SK-N-SH (cell line): ENCODE results near the gene GPR17. TPM values are rescaled to one million over a fixed set of nuclear protein-coding genes. Genes with fewer than 3 reads are reported as not detected.

Experiments used
- CTCF ChIA-PET: fragments of 300-600, 350-600 bp; formaldehyde crosslinking; extraction: SDS; loops from one replicate; lab custom pipeline; 2021; lab: Yijun Ruan, JAX
- POLR2A ChIA-PET: fragments of 350-600 bp; sonication (Branson Sonifier 250); formaldehyde crosslinking; extraction: SDS; loops from one replicate; lab custom pipeline; 2020; ENCODE audit warnings: antibody characterized with exemption, inconsistent platforms; lab: Yijun Ruan, JAX
- DNase-seq: peaks from one replicate; pipeline ENCODE4 v3.0.0; 2012
- H2AFZ ChIP-seq: fragments of 200-600 bp; sonication (generic); 2 replicates; pipeline ENCODE4 v1.8.1; 2016; ENCODE audit warnings: antibody characterized with exemption, mild to moderate bottlenecking, low read depth
- H3F3A ChIP-seq: fragments of 200-600 bp; sonication (generic); replicated peaks from 2 replicates; pipeline ENCODE3; 2016; ENCODE audit warnings: antibody characterized with exemption, mild to moderate bottlenecking; ENCODE audit not compliant: insufficient read depth
- H3K27ac ChIP-seq, 2 experiments: fragments of 200-500 bp in 1 of 2; fragments of 200-600 bp in 1 of 2; sonication (Bioruptor generic) in 1 of 2; sonication (generic), shearing (Covaris generic) in 1 of 2; 2 replicates each; pipeline versions ENCODE4 v1.5.1 to v1.6.1; 2014 to 2016; ENCODE audit warnings: low read depth in 2 of 2, inconsistent platforms in 1 of 2, low read length in 1 of 2, mild to moderate bottlenecking in 1 of 2, mixed read lengths in 1 of 2
- H3K27me3 ChIP-seq: fragments of 200-600 bp; sonication (generic), shearing (Covaris generic); 2 replicates; pipeline ENCODE4 v1.6.1; 2016; ENCODE audit warnings: mixed run types; ENCODE audit not compliant: insufficient read depth
- H3K36me3 ChIP-seq, 2 experiments: fragments of 200-500 bp in 1 of 2; fragments of 200-600 bp in 1 of 2; sonication (Bioruptor generic) in 1 of 2; sonication (generic) in 1 of 2; replicated peaks in 1 of 2; 2 replicates each; pipeline versions ENCODE3 to v1.5.1; 2014 to 2016; ENCODE audit warnings: low read length in 1 of 2, mild to moderate bottlenecking in 1 of 2; ENCODE audit not compliant: insufficient read depth in 2 of 2, control insufficient read depth in 1 of 2
- H3K4me1 ChIP-seq, 2 experiments: fragments of 200-500 bp in 1 of 2; fragments of 200-600 bp in 1 of 2; sonication (Bioruptor generic) in 1 of 2; sonication (generic), shearing (Covaris generic) in 1 of 2; 2 replicates each; pipeline versions ENCODE4 v1.5.1 to v1.6.1; 2014 to 2016; ENCODE audit warnings: low read depth in 1 of 2, low read length in 1 of 2, mixed run types in 1 of 2; ENCODE audit not compliant: insufficient read depth in 2 of 2, control insufficient read depth in 1 of 2
- H3K4me2 ChIP-seq: fragments of 200-600 bp; sonication (generic), shearing (Covaris generic); 2 replicates; pipeline ENCODE4 v1.6.1; 2017; ENCODE audit warnings: mixed run types
- H3K4me3 ChIP-seq, 2 experiments: fragments of 200-500 bp in 1 of 2; fragments of 200-600 bp in 1 of 2; sonication (Bioruptor generic) in 1 of 2; sonication (generic), shearing (Covaris generic) in 1 of 2; 2 replicates each; pipeline versions ENCODE4 v1.5.1 to v1.8.1; 2014 to 2016; ENCODE audit warnings: low read depth in 2 of 2, inconsistent platforms in 1 of 2, low read length in 1 of 2, mild to moderate bottlenecking in 1 of 2, mixed read lengths in 1 of 2, moderate library complexity in 1 of 2
- H3K79me2 ChIP-seq: fragments of 200-600 bp; sonication (generic); 2 replicates; pipeline ENCODE4 v1.8.1; 2017; ENCODE audit warnings: mild to moderate bottlenecking; ENCODE audit not compliant: insufficient read depth
- H3K9ac ChIP-seq: fragments of 200-600 bp; sonication (generic); 2 replicates; pipeline ENCODE4 v1.6.1; 2017; ENCODE audit warnings: mixed run types
- H3K9me2 ChIP-seq: fragments of 200-600 bp; sonication (generic); 2 replicates; pipeline ENCODE4 v1.6.1; 2017; ENCODE audit warnings: mixed run types
- H3K9me3 ChIP-seq: fragments of 200-600 bp; sonication (generic); 2 replicates; pipeline ENCODE4 v1.6.1; 2017; ENCODE audit warnings: mixed run types, mild to moderate bottlenecking, moderate library complexity
- H4K20me1 ChIP-seq: fragments of 200-600 bp; sonication (generic); 2 replicates; pipeline ENCODE4 v1.6.1; 2017; ENCODE audit warnings: mild to moderate bottlenecking, mixed run types; ENCODE audit not compliant: insufficient read depth
- CHD2 ChIP-seq: fragments of 150-350 bp; IDR thresholded peaks from 2 replicates; pipeline ENCODE4 v1.6.1; 2018; ENCODE audit warnings: low read length; ENCODE audit not compliant: partially characterized antibody
- ELF1 ChIP-seq: IDR thresholded peaks from 2 replicates; pipeline ENCODE4 v1.4.0; 2012
- EZH2phosphoT487 ChIP-seq: fragments of 200-600 bp; sonication (generic); IDR thresholded peaks from 2 replicates; pipeline ENCODE4 v1.6.1; 2017; ENCODE audit warnings: low read depth, mixed run types, mild to moderate bottlenecking, antibody characterized with exemption, moderate library complexity, borderline replicate concordance
- FOXJ3 ChIP-seq: sonication (generic); formaldehyde crosslinking; IDR thresholded peaks from 2 replicates; pipeline ENCODE4 v1.5.1; 2020; ENCODE audit warnings: mild to moderate bottlenecking, missing genetic modification reagents
- GATA2 ChIP-seq: sonication (generic); formaldehyde crosslinking; IDR thresholded peaks from 2 replicates; pipeline ENCODE4 v1.5.0; 2020; ENCODE audit warnings: mild to moderate bottlenecking, missing genetic modification reagents
- IRF3 ChIP-seq: fragments of 150-350 bp; IDR thresholded peaks from 2 replicates; pipeline ENCODE4 v1.6.1; 2016; ENCODE audit warnings: mild to moderate bottlenecking, low read depth, low read length
- MAX ChIP-seq: IDR thresholded peaks from 2 replicates; pipeline ENCODE4 v1.4.0; 2012; ENCODE audit warnings: low read depth
- MEF2A ChIP-seq: IDR thresholded peaks from 2 replicates; pipeline ENCODE4 v1.4.0; 2012; ENCODE audit warnings: low read depth, borderline replicate concordance
- NRF1 ChIP-seq: IDR thresholded peaks from 2 replicates; pipeline ENCODE4 v1.6.1; 2012; ENCODE audit warnings: low read depth, mild to moderate bottlenecking, low read length
- RAD21 ChIP-seq: IDR thresholded peaks from 2 replicates; pipeline ENCODE4 v1.6.1; 2012; ENCODE audit warnings: mild to moderate bottlenecking, low read length
- REST ChIP-seq: IDR thresholded peaks from 2 replicates; pipeline ENCODE4 v1.6.1; 2012; ENCODE audit warnings: mild to moderate bottlenecking, low read depth, low read length, moderate library complexity
- SMC3 ChIP-seq: IDR thresholded peaks from 2 replicates; pipeline ENCODE4 v1.6.1; 2012; ENCODE audit warnings: low read depth, low read length, improper control_type of control experiment
- TAF1 ChIP-seq: IDR thresholded peaks from 2 replicates; pipeline ENCODE4 v1.6.1; 2012; ENCODE audit warnings: low read depth, mild to moderate bottlenecking, low read length, moderate library complexity, borderline replicate concordance
- TEAD4 ChIP-seq: IDR thresholded peaks from 2 replicates; pipeline ENCODE4 v1.4.0; 2012; ENCODE audit warnings: mild to moderate bottlenecking, borderline replicate concordance; ENCODE audit not compliant: insufficient read depth
- ZBTB33 ChIP-seq: IDR thresholded peaks from 2 replicates; pipeline ENCODE4 v1.4.0; 2012; ENCODE audit warnings: low read depth, borderline replicate concordance
- WGBS: methylation state at CpG from one replicate; pipeline ENCODE4 v1.1.6; 2017; ENCODE audit warnings: low lambda C conversion rate; 5-methylcytosine and 5-hydroxymethylcytosine counted together
- polyA plus RNA-seq, 3 experiments: library from polyadenylated mRNA; depleted of rRNA; stranded (reverse); fragments of >200 nt; gene quantifications; 2 replicates each; pipeline ENCODE4 v1.2.3, GENCODE V29; 2012

GPR17 gene
- polyA plus RNA-seq, 1 of the 3 experiments (the other 2 are of a cell fraction) = 0.03 TPM

GRCh38 chr2:127645026-127645394 lies 943 bp upstream of the GPR17 start:
- H4K20me1 ChIP-seq = no peaks in the 10 kb centered on the region
- H3K4me1 ChIP-seq = peaks cover 0 to 37% of the 10 kb centered on the region in 2 experiments; a peak in 1 of 4 replicates
- no peak overlapping the region for H3K9ac ChIP-seq
- H3K27me3 ChIP-seq = no peaks in the 10 kb centered on the region
- no peaks in the 10 kb centered on the region for H3K9me2 ChIP-seq
- H3K4me2 ChIP-seq = no peak overlapping the region
- H3K36me3 ChIP-seq = no peaks in the 10 kb centered on the region
- CTCF ChIA-PET = interaction anchor here (2.2 kb wide), 1 partner anchor 51 kb away, joined by 7 read pairs; no protein-coding TSS in a partner anchor
- no peak overlapping the region for H3K4me3 ChIP-seq
- 70% methylated on average over 1 of the region's 1 CpG for WGBS
- H3K9me3 ChIP-seq = no peaks in the 10 kb centered on the region
- H3K79me2 ChIP-seq = no peaks in the 10 kb centered on the region
- H2AFZ ChIP-seq = no peak overlapping the region
- no peaks in the 10 kb centered on the region for H3F3A ChIP-seq
- DNase-seq = no peak
- TF ChIP-seq RAD21 (no peak), MAX (no peak), FOXJ3 (no peak), EZH2phosphoT487 (no peak), CHD2 (no peak), ZBTB33 (no peak), TAF1 (no peak), GATA2 (no peak), TEAD4 (no peak), MEF2A (no peak), NRF1 (no peak)
- POLR2A ChIA-PET = no interaction called here
- H3K27ac ChIP-seq = no peak overlapping the region

GRCh38 chr2:127646487-127647241 lies 711 bp downstream of the GPR17 start:
- Histone ChIP-seq H3K79me2 (no peaks in the 10 kb centered on the region), H3K36me3 (no peaks in the 10 kb centered on the region), H3K9ac (no peak overlapping the region), H3K4me1 (peaks cover 0 to 49% of the 10 kb centered on the region in 2 experiments; a peak in 1 of 4 replicates), H3K4me2 (no peak overlapping the region), H3K9me2 (no peaks in the 10 kb centered on the region), H4K20me1 (no peaks in the 10 kb centered on the region), H2AFZ (no peak overlapping the region), H3F3A (no peaks in the 10 kb centered on the region), H3K27ac (no peak overlapping the region), H3K27me3 (no peaks in the 10 kb centered on the region), H3K9me3 (no peaks in the 10 kb centered on the region), H3K4me3 (no peak overlapping the region)
- 88% methylated on average over 20 of the region's 24 CpGs for WGBS
- POLR2A ChIA-PET = no interaction called here
- CTCF ChIA-PET = interaction anchor here (1.0 kb wide), 1 partner anchor 29 kb away, joined by 3 read pairs; the partner anchor contains the start of gene LIMS2
- DNase-seq = no peak
- TF ChIP-seq MAX (no peak), IRF3 (no peak), SMC3 (no peak), REST (no peak), ELF1 (no peak), CHD2 (no peak)
